Hepatocyte (in vitro differentiated cells): ENCODE results near the gene SPINK7.

Experiments used
- CTCF ChIP-seq: fragments of 200-600 bp; sonication (generic); IDR thresholded peaks from 2 replicates; pipeline ENCODE4 v1.5.1; 2016; ENCODE audit warnings: antibody characterized with exemption, mild to moderate bottlenecking; ENCODE audit not compliant: poor library complexity
- EZH2 ChIP-seq: fragments of 200-600 bp; sonication (generic); IDR thresholded peaks from 2 replicates; pipeline ENCODE4 v1.6.1; 2016; ENCODE audit warnings: antibody characterized with exemption, mild to moderate bottlenecking, borderline replicate concordance
- EZH2phosphoT487 ChIP-seq: fragments of 200-600 bp; sonication (generic); IDR thresholded peaks from one replicate; pipeline ENCODE4 v1.6.1; 2018; ENCODE audit warnings: antibody characterized with exemption, mild to moderate bottlenecking, low read depth, moderate library complexity; ENCODE audit not compliant: unreplicated experiment, severe bottlenecking

GRCh38 chr5:148312153-148312552 lies at the start of gene SPINK7:
- TF ChIP-seq CTCF (no peak), EZH2 (no peak), EZH2phosphoT487 (no peak)
